Forelimb muscle (tissue), 1 donor: ENCODE data around the gene APOBEC3G. TPM values are rescaled to one million over a fixed set of nuclear protein-coding genes. Genes with fewer than 3 reads are reported as not detected.

Experiments used
- DNase-seq: peaks from one replicate; pipeline ENCODE4 v3.0.0-alpha.2; 2013; ENCODE audit warnings: low read depth
- polyA plus RNA-seq: library from polyadenylated mRNA; unstranded; fragments of 120-200 nt; gene quantifications from one replicate; pipeline ENCODE4 v1.2.1, GENCODE V29; 2013; ENCODE audit not compliant: insufficient read length

Gene APOBEC3G
- polyA plus RNA-seq, 1 donor = 3.2 TPM

- no peak for DNase-seq
Measured at GRCh38 chr22:39122772-39123470, 45.8 kb downstream of the APOBEC3G start.

DNA sequence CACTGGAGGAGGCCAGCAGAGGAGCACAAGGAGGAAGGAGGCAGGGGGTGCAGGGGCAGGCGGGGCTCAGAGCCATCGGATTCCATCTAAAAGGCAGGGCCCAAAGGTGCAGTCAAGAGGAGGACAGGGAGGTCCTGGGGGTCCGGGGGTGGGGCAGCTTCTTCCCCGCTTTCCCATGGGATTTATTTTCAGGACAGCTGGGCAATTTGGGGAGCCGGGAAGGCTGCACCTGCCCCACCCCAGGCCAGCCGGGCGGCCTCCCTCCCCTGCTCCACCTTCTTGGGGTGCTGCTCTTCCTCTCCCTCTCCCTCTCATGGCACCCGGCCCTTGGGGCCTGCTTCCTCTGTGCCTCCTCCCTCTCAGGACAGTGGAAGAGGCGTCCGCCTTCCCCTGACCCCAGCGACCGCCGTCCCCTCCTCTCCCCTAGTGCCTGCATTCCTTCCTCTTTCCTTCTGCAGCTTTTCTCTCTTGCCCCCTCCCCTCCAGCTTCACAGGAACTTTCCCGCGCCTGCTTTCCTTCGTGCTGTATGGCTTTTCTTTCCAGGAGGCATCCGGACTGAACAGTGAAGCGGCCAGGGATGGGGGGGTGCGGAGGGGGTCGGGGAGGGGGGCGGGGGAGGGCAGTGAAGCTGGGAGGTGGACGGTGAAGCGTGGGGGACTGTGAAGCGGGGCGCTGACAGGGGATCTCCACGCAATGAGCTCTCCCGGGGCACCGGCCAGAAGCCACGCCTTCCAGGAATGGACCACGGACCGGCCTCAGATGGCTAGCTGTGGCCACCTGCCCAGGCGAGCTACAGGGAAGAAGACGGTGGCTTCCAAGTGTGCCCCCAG lies 46.9 kb downstream of the APOBEC3G start:
- no peak for DNase-seq

DNA sequence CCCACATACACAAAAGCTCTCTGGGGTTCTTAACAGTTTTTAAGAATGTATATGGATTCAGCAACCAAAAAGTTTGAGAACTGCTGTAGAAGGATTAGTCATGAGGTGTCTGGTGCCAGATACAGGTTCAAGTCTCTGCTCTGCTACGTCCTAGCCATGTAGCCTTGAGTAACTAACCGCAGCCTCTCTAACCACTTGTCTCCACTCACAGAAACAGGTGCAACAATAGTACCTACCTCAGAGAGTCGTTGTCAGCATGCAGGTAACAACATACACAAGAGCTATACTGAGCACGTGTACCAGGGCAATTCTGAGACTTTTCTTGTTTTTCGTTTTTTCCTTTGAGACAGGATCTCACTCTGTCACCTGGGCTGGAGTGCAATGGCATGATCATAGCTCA lies 48.5 kb downstream of the APOBEC3G start:
- no peak for DNase-seq

- DNase-seq = no peak
Measured at GRCh38 chr22:39128508-39128907, 51.4 kb downstream of the APOBEC3G start.

- no peak for DNase-seq
Measured at GRCh38 chr22:39129081-39129480, 52.0 kb downstream of the APOBEC3G start.

DNA sequence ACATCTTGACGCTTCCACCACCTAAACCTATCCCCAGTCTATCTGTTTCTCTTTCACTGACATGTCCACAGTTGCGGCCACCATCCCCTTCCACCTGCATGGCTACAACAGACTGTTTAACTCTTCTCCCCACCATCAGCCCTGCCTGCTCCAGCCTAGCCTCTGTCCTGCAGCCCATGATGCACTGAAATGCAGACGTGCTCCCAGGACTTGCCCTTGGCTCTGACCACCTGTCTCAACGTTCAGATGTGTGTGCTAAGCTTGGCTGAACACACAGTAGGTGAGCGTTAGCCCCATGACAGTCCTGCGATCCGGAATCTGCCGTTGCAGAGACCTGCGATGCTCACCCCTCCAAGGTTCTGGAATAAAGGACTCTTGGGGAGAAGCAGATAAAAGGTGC lies 52.7 kb downstream of the APOBEC3G start:
- DNase-seq = no peak

DNA sequence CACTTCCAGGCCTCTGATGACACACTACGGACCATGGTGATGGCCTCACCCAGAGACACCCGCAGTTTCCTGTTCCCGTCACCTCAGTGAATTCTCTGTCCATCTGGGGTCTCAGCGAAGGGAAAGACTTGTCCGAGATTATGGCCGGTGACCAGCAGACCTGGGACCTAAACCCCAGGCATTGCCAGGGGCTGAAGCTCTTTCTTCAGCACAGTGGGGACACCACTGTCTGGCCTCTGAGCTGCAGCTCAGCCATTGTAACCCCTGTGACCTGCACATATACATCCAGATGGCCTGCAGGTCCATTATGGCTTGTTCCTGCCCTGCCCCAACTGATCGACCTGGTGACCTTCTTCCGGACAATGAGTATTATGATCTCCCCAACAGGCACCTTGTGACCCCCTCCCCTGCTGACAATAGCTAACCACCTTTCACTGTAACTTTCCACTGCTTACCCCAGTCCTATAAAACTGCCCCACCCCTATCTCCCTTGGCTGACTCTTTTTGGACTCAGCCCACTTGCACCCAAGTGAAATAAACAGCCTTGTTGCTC lies 53.2 kb downstream of the APOBEC3G start:
- no peak for DNase-seq

DNA sequence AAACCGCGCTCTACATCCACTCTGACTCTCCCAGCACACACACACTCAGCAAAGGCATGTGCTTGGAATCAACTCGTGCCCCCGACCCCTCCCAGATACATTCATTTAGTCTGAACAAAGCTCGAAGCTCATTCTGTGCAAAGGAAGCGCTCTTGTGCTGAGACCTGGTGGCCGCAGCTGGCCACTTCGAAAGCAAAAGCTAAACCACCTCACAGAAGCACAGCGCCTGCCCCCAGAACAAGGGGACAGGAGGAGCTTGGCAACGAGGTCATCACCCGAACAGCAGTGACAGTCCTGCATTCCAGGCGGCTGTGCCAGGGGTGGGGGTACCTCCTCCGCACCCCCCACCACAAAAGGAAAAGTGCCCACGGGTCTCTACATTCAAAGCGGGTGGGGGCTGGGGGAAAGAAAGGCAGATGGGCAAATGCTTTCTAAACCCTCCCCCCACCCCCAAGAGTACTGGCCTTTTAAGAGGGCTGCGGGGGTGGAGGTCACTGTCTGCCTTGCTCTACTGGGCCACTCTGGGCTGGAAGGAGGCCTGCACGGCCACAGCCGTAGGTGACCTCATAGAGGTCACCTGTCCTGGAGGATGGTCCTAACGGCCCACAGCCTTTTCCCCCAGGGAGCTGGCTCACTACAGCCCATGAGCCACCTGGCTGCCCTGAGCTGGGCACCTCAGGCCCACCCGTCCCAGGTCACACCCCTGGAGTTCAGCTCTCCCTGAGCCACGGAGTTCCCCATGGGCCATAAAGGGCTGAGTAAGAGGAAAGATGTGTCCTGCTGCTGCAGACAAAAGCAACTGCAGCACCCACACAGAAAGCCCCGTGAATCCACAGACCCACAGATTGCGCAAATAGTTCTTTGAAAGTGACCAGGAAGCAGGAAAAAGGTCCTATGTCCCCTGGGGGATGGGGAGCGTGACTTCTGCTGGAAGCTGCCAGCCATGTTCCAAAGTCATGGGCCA lies 54.1 kb downstream of the APOBEC3G start:
- DNase-seq = no peak

DNA sequence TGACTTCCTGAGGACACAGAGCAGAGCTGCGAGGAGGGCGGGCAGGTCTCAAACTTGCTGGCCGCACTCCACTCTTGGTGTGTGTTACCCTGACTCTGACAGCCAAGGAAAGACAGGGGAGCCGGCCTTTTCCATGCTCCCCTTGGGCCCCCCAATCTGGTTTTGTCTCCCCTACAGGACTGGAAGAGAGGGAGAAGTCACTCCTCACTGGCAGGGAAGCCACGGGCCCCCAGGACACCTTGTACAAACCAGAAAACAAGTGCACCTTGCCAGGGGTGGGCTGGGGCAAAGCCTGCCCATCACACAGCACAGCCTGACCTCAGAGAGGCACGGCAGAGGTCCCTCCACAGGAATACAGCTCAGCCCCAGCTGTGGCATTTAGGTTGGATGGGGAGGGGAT lies 55.2 kb downstream of the APOBEC3G start:
- DNase-seq = no peak

DNA sequence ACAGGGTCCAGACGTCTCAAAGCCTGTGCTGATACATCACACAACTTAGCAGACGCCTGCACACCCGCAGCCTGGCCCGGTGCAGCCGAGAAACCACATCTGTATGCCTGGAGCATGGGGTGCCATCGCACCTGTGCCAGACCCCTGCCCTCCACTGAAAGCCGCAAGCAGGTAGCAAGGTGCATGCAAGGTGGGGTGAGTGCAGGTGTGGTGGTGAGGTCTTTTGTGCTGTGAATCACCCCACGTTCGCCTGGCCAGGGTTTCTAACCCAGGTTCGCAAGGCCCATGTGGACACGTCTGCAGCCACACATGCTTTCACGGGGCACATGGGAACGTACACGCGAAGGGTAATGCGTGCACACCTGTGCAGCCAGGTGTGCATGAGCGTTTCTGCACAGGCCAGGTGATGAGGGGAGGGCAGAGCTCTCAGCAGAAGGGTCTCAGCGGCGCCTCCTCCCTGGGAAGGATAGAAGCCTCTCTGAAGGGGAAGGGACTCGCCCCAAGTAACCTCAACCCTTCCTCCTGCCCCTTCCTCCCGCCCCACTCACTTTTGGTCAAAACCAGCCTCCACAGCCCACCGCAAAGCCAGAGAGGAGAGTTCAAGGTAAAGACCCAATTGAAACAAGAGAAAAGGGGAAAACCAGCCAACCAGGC lies 55.9 kb downstream of the APOBEC3G start:
- no peak for DNase-seq

- DNase-seq = no peak
Measured at GRCh38 chr22:39133871-39134270, 56.8 kb downstream of the APOBEC3G start.

DNA sequence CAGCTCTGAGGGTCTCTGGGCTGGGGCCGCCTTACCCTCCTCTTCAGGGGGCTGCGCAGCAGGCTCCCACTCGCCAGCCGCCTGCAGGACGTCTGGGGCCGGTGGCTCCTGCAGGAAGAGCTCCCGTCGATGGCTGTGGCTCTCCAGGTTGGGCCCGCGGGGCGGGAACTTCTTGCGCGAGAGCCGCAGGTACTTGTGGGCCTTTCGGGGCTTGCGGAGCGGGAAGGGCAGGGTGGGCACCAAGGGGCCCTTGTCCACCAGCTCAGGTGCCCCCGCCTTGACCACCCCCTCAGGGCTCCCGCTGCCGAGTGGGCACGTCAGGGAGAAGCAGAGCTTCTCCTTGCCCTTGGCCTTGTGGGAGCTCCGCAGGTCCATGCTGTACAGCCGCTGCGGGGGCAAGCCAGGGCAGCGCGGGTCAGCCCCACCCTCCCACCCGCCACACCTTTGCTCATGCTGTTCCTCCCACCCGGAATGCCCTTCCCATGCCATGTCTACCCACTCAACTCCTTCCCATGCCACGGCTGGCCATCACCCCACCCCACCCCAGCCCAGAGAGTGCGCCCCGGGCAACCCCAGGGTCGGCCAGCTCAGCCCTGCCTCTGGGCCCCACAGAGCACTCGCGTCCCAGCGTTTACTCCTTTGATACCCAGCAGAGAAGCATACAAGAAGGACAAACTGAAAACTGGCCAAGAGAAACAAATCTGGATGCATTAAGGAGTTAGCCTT lies 57.5 kb downstream of the APOBEC3G start:
- no peak for DNase-seq

- no peak for DNase-seq
Measured at GRCh38 chr22:39135092-39135896, 58.2 kb downstream of the APOBEC3G start.

DNA sequence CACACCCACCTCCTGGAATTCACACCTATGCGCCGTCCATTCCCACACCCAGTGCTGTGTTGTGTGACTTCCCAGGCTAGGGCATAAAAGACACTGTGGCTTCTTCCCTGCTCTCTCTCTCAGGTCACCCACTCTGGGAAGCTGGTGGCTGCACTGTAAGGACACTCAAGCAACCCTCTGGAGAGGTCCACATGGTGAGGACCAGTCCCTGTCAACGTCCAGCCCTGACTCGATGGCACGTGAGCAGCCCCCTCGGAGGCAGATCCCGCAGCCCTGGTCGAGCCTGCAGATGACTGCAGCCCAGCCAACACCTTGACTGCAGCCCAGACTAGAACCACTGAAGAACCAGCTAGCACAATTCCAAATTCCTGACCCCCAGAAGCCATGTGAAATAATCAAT lies 59.2 kb downstream of the APOBEC3G start:
- no peak for DNase-seq

Other genes starting within 250 kb of the APOBEC3G start
- gene NPTXR, start 233.2 kb upstream of the APOBEC3G start, polyA plus RNA-seq = 4.9 TPM
- 24.4 TPM for gene CBX6, start 205.1 kb upstream of the APOBEC3G start, polyA plus RNA-seq
- gene APOBEC3A, start 119.7 kb upstream of the APOBEC3G start, polyA plus RNA-seq = not detected
- gene APOBEC3B, start 94.9 kb upstream of the APOBEC3G start, polyA plus RNA-seq = 1.4 TPM
- gene APOBEC3C, start 63.0 kb upstream of the APOBEC3G start, polyA plus RNA-seq = 3.4 TPM
- gene APOBEC3D, start 56.1 kb upstream of the APOBEC3G start, polyA plus RNA-seq = 0.57 TPM
- gene APOBEC3F, start 36.4 kb upstream of the APOBEC3G start, polyA plus RNA-seq = 2.8 TPM
- gene APOBEC3H, start 20.0 kb downstream of the APOBEC3G start, polyA plus RNA-seq = not detected
- 3.7 TPM for gene CBX7, start 75.4 kb downstream of the APOBEC3G start, polyA plus RNA-seq
- gene PDGFB, start 167.7 kb downstream of the APOBEC3G start, polyA plus RNA-seq = 18.3 TPM
- 2,943 TPM for gene RPL3, start 242.3 kb downstream of the APOBEC3G start, polyA plus RNA-seq